NCI-H1436 treated with DMSO at 0.1 percent for 48 hours (cell line): ENCODE measurements around the gene ENAH.

Experiments used
- DNase-seq: peaks from one replicate; lab custom pipeline; 2025; lab: John Stamatoyannopoulos, UW

Gene ENAH

DNA sequence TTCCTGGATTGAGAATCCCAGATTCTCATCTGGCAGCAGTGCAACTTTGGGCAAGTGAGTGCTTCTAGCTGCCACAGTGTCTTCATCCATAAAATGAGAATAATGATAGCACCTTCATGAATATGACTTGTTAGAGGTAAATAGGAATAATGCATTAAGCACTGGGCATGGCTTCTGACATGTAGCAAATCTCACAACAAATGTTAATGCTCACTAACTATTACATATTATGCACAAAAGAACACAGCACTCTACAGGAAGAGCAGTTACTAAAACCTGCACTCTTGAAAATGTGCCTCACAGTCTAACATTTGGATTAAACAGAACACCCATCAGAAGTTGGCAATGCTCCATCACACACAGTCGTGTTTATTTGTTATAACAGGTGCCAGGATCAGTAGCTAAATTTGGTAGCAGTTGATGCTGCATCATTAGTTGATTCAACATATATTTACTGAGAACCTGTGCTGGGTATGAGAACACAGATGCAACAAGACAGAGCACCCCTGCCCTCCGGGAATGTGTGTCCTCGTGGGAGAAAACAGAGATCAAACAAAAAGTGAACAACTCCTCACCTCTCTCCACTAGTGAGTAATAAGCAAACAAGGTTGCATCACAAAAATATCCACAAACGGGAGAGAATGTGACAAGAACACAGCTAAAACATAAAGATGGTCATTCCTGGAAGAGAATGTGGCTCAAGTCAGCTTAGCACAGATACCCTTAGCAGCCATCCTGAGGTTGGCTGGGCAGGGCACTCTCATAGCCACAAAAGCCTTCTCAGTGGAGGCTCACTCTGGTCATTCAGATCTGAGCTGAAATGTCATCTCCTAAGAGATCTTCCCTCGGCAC, 198.9 kb downstream of the ENAH start:
- DNase-seq = peak; percentile 84

DNA sequence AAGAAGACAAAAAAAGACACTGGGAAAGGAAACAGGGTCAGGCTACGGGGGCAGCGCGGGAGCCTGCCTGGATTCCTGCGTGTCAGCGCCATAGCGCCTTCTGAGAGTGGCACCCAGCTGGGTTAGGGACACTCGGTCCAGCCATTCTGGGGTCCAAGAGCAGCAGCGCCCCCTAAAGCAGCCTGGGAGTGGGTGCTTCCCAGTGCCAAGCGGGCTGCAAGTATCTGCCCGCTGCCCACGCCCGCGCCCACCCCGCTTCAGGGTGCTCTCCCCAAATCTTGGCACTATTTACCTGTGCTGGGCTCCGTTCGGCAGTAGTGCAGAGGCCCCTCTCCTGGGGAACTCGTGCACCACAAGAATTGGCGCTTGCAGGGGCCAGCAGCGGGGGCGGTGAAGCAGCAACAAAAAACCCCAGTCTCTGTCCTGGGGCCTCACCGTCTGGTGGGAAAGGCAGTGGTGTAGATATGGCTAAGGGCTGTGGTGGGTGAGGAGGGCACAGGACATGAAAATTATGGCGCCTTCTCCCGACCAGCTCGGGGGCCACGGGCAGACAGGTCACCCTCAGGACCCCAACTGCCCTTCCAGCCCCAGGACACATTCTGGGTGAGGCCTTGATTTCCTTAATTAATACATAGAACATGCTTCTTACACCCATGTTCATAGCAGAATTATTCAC, 200.9 kb downstream of the ENAH start:
- no peak for DNase-seq

DNA sequence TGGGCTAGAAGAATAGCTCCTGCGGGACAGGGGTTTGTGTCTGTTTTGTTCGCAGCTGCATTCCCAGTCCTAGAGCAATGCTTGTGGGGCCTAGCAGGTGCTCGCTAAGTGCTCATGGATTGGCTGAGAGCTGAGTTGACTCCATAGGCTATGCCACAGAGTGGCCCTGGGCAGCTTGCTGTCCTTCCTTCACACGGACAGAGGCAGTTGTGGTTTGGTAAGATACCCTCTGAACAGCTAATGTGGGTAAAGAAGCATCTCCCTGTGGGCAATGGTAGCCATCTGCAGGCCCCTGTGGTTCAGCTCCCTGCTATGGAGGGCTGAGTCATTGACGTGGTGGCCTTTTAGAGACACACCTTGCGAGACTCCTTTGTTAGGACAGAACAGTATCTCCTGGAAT, 201.6 kb downstream of the ENAH start:
- no peak for DNase-seq

DNA sequence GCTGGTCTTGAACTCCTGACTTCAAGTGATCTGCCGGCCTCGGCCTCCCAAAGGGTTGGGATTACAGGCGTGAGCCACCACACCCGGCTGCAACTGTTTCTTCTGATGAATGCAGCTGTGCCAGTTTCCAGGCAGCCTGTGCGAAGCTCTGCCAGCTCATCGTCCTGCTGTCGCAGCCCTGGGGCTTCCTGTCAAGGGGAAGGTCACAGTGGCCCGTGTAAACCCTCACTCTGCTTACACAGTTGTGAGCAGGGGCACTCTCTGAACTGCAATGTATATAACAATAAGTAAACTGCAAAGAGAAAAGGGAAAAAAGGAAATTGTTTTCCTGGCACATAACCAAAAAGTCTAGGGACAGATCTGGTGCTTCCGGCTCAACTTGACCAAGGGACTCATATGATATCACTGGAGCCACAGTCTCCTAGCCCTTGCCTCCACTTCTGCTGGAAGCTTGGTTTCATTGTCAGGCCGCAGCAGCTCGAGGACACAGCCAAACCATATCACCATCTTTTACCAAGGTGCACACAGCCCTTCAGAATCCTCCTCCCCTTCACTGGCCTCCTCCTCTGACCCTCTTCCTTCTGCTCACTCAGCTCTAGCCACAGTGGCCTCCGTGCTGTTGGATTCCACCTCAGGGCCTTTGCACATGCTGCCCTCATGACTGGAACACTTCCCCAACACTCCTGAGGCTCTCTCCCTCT, 202.3 kb downstream of the ENAH start:
- no peak for DNase-seq

DNA sequence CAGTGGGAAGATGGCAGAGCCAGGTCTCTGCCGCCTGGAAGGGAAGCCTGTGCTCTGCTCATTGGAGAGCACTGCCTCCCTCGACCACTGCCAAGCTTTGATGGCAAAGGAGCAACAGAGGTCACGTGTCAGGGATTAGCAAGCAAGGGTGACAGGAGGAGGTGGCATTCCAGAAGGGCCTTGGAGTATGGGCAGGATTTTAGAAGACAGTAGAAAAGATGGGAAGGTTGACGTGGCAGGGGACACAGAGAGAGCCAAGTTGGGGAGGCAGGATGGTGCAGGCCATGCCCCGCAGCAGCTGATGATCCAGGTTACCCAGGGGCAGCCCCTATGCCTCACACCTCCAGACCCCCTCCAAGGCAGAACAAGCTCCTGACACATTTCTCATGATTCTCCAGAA, 203.1 kb downstream of the ENAH start:
- no peak for DNase-seq

DNA sequence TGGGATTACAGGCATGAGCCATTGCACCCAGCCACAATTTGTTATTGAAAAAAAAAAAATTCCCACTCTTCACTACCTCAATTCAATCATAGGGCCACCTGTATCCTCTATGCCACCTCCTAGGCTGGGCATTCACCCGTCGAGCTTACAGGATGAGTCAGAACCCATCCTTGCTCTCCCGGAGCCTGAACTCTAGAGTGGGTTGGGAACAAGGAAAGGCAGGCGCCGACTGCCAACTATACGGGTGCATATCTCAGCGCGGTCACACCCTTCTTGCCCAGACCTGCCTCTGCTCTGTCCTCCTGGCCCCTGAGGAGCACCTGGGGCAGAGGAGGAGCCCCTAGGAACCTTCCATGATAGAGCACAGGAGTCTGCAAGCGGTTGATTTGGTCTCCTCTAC, 203.7 kb downstream of the ENAH start:
- no peak for DNase-seq

DNA sequence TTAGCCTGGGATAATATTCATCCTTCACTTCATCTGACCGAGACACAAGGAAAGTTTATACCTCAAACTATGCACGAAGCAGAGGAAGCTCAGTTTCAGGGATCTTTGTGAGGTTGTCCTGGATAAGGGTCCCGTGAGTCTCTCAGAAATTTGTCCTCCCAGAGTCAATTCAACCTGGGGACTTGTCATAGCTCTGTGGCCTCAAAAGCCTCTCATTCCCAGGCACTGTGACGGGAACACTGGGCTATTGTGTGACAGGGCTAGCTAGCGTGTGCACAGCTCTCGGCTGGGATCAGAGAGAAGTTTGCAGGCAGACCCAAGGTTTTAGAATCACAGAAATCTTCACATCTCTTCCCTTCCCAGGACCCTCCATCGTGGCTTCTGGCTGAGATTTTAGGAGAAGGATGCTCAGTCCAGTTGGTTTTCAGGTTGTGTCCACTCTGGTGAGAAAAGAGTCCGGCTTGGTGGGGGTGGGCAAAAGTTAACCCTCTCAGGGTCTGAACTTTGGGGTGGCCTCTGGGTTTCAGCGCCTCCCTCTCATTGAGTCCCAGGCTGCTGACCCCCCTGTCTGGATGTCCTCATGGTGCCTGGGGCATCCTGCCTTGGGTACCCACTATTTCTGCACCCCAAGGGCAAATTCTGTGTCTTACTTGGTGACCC, 204.6 kb downstream of the ENAH start:
- no peak for DNase-seq

DNA sequence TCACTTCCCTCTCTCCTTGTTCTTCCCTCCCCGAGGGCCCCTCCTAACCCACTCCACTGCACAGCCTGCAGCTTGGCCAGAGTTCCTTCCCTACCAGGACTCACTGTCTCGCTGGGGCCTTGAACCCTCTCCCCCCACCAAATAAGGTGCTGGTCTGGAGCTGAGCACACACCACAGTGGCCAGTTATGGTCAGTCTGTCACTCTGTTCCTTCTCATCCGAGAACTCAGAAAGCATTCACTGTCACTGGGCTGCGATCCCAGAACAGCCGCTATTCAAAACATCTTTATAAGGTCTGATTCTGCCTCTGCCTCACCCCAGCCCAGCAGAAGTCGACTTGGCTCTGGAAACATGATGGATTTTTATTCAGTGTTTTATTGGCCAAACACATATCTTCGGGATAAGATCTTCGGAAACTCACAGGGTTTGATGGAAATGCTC, 205.3 kb downstream of the ENAH start:
- no peak for DNase-seq

DNA sequence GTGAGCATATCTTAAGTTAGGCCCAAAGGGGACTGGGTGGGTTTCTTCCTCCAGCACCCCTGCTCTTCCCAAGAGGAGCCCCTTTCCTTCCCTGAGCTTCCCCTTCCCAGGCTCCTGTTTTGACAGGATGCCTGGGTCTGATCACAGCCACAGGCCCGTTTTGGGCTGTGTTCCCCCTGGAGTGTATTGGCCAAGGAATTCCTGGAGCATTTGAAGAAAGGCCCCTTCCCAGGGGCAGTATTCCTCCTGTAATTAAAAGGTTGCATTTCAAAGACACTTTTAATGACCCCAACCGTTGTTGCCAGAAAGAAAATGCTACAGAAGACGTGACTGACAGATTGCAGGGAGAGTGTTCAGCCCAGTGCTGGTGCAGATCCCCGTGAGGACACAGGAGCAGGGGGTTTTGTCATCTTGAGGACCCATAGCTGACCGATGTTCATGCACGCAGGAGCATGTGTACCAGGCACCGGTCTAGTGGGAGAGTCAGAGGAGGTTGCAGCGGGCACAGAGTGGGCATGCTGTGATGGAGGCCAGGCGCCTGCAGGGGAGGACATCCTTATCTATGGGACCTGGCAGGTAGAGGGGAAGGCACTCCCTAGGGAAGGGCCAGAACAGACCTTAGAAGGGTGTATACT, 205.8 kb downstream of the ENAH start:
- no peak for DNase-seq

DNA sequence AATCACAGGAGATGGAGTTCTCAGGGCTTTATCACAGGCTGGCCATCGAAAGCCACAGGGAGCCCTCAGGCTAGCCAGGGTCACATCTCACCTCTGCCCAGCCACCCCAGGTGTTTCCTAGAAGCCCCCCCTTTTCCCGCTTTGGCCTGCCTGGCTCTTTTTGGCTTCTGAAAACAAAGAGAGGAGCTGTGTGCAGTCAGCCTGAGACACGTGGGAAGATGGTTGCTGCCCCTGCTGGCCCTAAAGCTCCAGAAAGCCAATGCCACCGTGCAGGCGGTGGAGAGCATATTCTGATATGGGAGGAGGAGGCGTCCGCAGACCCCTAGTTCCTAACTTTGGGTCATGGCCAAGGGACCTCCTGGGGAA, 206.3 kb downstream of the ENAH start:
- no peak for DNase-seq

DNA sequence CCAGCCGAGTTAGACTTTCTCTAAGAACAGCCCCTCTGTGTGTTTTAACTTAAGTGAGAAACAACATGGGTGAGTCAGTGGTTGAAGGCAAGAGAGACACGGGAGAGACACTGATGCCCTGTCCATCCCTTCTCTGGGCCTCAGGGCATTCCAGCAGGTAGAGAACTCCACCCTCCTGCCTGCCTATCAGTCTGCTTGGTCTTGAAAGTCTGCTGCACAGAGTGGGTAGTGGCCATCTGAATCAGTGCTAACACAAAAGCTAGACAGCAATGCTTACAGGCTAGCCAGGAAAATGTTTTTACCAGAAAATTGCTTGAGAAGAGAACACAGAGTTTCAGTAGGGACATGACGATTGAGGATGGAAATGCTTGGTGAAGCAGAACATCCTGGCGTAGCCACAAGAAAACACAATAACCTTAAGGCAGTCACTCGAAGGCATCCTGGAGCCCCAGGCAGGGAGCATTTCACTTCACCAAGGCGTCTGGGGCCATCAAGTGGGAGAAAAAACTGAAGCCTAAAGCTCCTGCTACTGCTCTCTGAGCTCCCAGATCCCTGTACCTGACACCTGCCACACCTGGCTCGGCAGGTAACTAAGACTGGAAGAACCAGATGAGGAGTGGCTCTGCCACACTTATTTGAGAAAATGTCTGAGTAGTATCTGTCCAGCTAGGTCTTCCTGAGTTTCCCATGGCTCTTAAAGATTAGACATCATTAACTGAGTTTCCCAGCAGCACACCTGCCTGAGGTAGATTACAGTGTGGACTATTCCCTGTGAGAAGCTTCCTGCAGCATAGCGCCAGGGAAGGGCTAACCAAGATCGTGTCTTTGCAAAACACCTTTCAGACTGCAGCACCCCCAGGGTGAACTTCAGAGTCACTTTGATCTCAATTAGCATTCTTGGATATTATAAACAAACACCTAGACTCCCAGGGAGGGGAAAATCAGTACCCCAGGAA, 207.0 kb downstream of the ENAH start:
- DNase-seq = no peak

DNA sequence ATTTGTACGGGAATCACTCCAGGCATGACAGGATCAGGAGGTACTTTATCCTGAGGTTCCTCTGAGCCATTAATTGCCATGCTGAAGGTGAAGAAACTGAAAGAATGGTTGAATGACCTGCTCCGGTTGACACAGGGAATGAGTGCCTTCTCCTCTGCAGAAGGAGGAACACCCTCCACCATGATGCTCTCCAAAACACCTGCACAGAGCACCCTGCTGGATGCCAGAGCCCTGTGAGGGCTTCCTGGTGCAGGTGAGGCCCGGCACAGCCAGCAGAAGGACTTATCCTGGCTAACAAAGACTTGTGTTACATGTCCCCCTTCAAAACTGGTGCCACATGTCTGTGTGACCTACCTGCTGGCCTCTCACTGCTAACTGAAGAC, 210.8 kb downstream of the ENAH start:
- DNase-seq = no peak

DNA sequence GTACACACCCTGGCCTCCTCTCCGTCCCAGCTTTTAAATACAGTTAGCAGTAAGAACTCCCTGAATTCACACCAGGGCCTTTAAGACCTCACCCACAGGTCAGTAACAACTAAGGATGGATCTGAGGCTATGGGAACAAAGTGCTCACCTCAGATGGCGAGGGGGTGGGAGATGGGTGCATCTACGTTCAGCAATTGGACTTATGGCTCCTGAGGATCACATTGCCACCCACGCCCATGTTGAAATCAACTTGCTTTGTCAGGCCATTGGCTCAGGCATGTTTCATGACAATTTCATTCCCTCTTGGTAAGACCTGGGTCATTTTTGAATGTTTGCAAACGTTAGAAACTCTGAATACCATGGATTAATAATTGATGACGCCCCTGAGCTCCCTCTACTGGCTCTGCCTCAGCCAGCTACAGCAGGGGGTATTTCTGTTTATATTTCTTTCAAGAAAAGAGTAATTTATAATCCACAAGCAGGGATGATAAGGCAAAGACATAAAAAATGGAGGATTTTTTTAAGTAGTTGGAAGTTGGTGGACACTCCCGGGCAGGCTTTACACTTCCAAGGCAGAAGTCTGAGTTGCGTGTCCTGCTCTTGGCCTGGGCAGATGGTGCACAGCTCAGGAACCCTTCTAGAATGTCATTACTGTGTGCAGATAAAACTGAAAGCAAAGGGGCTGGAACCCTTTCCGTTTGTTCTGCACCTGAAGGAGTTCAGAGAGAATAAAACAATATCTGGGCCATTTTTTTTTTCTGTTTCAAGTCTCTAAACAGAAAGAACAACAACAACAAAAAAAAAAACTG, 211.4 kb downstream of the ENAH start:
- DNase-seq = no peak

DNA sequence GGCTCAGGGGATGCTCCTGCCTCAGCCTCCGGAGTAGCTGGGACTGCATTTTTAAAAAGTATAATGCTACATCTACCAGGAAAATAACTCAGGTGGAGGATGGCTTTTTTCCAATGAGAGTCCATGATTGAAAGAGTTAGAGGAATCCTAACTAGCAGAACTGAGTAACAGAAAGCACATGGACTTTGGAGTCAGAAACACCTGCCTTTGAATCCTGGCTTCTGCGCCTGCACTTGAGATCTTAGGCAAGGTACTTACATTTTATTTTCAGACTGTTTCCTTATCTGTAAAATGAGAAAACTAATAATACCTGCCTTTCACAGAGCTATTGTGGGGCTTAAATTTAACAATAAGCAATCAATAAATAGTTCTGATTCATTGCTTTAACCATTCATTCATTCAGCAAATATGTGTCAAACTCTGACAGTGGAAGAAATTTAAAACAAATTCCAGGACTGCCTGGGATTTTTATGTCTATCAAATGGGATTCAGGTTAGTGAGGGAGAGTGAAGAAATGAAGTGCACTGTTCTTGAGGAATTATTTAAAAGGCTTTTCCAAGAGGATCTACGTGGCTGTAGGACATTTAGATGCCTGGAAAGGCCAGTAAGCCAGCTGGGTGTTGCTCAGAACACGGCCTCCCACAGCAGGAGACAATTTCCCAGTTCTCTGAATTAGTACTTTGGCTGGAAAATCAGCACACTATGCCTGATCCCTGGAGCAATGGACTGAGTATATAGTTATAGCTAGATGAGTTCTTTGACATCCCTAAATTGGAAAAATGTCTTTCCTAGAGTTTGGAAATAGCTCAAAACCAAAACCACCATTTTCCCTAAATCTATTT, 212.3 kb downstream of the ENAH start:
- DNase-seq = no peak

DNA sequence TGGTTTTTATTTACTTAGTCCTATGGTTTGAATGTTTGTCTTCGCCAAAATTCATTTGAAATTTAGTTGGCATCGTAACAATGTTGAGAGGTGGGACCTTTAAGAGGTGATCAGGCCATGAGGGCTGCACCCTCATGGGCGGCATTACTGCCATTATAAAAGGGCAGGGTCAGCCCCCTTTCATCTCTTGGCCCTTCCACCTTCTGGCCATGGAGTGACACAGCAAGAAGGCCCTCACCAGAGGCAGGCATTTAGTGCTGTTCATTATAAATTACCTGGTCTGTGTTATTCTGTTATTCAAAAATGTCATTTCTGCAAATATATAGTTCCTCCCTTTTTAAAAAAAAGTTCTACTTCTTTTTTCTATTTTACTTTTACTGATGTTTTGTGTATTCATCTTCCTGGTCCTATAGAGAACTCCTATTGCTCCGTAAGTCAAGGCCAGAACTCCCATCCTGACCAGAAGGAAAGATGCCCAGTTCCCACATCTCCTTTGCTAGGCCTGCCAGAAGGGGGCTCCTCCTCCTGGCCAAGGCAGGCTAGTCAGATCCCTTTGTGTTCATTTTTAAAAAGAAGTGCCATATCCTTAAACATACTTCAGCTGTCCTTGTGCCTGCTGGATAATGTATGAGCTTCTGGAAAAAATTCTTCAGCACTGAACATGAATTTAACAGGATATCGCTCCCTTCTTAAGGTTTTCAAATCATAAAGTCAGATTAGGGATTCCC, 215.0 kb downstream of the ENAH start:
- no peak for DNase-seq
